GM18867 (cell line): ENCODE measurements around the gene RASSF5.

Experiments
- ATAC-seq: cut with Tn5 transposase; IDR thresholded peaks from one replicate; pipeline ENCODE4 v1.9.1; 2021; ENCODE audit warnings: mild to moderate bottlenecking, moderate library complexity; ENCODE audit not compliant: unreplicated experiment

RASSF5 gene

GRCh38 chr1:206496131-206496793 lies 11.1 kb upstream of the RASSF5 start:
- peak; percentile 60 for ATAC-seq

DNA sequence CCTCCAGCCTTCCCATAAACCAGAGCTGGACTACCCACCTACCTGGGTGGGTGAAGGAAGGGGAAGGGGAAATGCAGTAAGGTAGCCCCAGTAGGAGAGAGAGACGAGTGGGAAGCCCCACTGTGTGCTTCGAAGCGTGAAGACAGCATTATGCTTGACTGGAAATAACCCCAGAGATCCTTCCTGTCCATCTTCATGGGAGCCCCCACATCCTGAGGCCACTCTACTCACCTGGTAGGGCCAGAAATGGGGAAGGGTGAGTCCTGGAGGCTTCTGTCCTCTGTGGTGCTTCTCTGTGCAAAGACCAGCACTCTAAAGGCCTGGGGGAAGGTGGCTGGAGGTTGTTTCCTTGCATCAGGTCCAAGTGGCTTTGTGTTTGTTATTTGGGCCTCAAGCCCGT lies 10.0 kb upstream of the RASSF5 start:
- no peak for ATAC-seq

- ATAC-seq = no peak
Measured at GRCh38 chr1:206497774-206498173, 9.6 kb upstream of the RASSF5 start.

DNA sequence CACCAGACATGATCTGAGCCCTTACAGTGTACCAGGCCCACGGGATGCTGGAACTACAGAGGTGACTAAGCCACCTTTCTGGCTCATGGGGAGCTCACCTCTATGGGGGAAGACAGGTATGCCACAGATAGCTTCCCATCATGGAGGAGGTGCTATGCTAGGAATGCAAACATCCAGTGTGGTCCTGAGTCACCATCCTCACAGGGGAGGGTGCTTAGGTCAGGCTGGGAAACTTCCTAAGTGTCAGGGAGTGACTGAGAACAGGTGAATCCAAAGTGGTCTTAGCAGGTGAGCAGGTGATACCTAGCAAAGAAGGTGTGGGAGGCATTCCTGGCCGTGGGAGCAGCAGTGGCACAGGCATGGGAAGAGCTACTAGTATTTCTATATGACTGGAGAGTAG lies 8.6 kb upstream of the RASSF5 start:
- ATAC-seq = no peak

DNA sequence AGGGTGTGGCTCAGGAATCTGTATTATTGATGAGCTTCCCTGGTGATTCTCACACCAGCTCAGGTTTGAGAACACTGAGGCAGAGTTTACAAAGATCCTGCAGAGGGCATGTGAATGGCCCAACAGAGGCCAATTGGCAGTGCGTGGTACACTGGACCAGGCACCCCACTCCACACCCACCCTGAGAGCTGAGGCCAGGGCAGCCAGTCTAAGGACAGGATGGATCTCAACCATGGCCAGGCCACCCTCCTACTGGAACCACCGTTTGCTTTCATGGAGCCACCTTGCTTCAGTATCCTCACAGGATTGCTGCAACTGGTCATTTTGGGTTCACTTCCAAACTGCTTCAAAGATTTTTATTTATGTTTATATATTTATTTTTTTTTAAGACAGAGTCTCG lies 7.3 kb upstream of the RASSF5 start:
- ATAC-seq = no peak

DNA sequence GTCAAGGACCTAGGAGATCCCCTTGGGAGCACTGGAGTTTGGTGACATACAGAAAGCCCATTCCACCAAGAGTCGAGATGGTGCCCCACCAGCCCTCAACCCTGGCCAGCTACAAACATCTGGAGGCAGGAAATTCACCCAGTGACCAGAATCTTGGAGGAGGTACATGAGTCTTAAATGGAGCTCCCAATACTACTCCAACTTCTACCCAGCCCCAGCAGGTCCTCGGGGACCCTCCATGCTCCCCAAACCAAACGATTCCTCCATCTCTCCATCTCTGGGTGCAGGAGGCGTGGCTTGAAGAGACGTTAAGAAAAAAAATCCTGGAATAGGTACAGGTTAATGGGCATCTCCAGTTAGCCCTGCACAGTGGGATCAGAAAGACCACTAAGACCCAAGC lies 5.5 kb upstream of the RASSF5 start:
- ATAC-seq = no peak

DNA sequence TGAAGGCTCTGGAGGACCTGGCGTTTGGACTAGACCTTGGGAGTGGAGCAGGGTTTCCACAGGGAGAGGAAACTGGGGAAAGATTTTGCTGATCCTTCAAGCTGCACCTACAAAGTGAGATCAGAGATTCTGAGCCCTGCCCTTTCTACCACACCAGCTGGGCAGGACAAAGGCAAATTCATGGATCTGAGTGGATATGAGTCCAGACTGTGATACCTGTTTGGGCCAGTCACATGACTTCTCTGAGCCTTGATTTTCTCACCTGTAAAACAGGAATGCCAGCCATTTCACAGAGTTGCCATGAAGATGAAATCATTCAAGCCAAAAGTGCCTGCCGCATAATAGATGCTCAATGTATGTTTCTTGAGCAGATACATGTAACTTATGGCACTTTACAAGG lies 4.9 kb upstream of the RASSF5 start:
- no peak for ATAC-seq

GRCh38 chr1:206502812-206503211 lies 4.5 kb upstream of the RASSF5 start:
- no peak for ATAC-seq

DNA sequence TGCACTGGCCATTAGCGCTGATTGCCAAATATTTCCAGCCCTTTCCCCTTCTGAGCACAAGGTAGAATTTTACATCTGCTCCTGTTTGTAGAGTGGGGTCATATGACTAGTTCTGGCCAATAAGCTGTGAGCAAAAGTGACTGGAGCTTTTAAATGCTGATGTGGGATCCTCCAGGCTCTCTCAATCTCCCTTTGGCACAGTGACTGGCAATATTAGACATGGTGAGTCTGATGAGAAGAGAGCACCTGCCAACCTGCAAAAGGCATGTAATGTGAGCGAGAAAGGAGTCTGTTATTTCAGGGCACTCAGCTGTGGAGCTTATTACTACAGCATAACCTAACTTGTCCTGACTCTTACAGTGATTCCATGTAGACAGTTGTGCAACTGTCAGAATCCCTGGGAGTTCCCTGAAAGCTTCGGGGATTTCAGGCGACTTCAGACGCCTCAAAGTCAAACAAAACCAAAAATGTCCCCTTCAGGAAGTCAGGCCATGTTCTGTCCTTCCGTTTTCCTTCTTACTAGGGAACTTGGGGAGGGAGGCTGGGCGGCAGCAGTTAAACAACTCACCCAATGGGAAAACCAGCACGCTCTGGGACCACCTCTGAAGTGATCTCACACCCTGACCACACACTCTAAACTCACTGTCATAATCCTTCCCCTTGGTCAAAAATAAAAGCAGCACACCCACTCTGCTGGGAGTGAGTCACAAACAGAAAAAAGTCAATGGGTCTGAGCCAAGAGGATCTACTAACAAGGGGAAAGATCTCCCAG lies 3.6 kb upstream of the RASSF5 start:
- ATAC-seq = peak; percentile 50

DNA sequence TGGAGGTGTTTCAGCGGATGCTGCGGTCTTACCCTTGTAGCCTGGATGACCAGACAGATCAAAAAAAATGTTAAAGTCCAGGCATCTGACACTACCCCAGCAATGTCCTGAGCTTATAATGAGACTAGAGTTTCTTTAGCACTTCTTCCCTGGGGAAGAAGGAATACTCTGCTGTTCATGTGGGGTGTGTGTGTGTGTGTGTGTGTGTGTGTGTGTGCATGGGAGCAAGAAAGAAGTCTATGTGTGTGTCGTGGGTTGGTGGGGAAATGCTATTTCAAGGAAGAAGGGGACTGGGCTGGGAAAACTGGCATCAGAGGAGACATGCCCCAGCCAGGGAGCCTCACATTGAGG lies 3.0 kb upstream of the RASSF5 start:
- ATAC-seq = no peak

DNA sequence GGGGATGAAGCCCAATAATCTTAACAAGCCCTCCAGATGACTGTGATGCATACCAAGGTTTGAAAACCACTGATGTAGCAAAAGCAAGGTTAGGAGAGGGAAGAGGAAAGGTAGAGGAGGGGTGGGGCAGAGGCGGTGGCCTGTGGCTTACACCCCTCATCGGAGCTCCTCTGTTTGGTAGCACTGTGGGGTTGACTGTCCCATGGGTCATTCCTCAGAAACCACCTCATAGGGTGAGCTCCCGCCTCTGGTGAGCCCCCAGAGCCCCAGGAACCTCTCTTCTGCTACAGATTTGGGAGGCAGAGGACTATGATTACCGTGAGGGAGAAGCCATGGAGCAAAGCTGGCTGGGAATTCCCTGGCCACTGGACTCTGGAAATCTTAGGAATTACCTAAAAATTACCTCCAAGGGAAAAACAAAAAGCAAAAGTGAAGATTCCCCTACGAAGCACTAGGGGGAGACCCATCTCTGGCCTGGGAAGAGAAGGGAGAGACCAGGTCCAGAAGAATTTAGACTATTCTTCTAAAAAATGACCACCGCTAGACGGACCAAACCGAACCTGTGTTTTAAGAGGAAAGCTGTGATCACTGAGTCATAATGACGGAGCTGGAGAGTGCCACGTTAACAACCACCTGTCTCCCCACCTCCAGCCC lies 1.5 kb upstream of the RASSF5 start:
- ATAC-seq = no peak

GRCh38 chr1:206506405-206507283 lies 687 bp upstream of the RASSF5 start:
- ATAC-seq = peak; percentile 23

GRCh38 chr1:206508130-206508889 lies 979 bp downstream of the RASSF5 start:
- no peak for ATAC-seq

DNA sequence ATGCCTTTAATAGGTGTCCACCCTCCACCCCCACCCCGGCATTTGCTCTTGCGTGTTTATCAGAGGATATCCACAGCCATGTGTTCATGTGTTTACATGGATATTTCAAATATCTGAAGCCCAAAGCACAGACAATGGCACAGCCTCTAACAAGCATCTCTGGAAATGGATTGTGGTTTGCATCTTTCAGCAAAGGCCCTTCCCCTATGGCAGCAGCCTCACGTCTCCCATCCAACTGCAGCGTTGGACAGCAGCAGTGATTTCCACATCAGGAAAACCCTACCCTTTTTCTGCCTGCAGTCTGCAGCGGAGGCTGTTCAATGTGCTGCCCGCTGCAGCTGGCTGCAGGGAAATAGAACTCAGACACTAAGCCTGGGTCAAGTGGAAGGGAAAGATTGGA lies 1.6 kb downstream of the RASSF5 start:
- ATAC-seq = no peak

DNA sequence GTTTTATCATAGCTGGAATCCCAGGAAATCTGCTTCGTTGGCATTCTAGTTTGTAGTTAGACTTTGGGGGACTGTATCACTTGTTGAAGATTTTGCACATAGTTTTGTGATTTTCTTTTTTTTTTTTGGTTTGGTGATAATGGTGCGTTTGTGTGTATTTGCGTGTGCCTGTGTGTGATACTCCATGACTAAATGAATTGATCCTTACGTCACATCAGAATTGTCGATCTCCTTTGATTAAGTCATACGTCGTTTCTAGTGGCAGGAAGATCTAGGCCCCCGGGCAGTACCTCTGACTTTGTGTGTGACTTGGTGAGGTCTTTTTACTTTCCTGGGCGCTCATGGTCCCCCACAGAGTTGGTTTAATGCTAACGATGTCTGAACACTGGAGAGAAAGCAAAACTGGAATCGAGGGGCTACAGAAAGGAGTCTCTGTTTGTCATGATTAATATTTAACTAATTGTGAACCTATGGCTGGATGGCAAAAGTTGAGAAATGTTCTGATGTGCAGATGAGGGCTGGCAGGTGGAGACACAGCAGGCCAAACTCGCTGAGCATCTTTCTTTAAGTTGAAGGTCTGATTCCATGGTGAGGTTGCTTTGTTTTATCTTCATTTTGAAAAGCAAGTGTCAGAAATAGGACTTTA lies 2.4 kb downstream of the RASSF5 start:
- ATAC-seq = no peak

DNA sequence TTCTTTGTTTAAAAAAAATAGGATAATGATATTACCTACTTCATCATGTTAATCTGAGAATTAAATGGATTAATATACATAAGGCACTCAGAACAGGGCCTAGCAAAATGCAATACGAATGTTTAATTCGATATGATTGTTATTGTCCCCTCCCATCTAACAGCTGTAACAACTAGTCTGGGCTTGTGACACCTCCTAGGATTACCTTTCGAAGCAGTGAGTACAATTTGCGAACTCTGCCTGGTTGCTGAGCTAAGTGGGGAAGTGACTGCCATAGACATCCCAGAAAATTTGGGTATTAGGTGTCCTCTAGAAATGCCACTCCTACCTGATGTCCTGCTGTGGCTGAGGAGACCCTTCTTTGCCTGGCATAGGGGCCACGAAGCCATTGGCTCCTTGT lies 3.0 kb downstream of the RASSF5 start:
- no peak for ATAC-seq

DNA sequence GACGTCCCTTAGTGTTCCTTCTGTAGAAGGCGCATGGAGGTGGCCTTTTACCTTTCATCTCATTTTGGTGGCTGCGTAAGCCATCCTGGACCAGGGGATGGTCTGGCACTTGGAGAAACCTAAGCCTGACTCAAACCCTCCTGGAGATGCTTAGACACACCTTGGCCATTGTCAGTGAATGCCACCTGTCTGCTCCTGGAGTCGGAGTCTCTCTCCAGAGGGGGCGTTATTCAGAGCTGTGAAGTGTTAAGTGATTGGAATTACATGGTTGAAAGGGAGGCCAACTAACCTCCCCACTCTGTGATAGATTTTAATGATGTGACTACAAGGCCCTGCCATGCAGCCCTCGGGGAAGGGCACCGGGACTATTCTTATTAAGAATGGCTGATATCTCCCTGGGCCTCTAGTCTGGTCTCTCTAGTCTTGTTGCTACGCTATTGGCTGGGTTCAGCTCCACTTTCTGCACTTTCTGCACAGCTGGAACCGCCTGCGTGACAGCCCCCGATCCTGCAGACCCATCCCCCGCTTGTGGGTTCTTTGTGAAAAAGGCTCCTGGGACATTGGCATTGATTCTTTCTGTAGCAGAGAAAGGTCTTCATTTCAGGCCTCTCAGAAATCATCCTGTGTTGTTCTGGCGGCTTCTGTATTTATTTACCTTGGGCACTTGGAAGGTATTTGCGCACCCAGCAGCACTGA lies 4.2 kb downstream of the RASSF5 start:
- no peak for ATAC-seq

- no peak for ATAC-seq
Measured at GRCh38 chr1:206512058-206512850, 4.9 kb downstream of the RASSF5 start.

DNA sequence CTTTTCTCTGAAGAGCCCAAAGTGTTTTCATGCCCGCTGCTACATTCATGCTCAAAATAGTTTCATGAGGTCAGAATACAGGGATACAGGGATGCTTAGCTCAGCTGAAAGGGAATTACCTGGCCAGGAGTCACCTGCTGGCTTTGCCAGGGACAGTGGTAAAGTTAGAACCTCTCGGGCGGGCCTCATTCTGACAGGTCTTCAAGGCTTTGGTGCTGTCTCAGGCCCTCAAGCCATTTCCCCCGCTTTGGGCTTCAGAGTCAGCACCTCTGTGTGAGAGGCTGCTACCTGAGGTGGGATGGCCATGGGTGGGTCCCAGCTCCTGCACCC lies 5.5 kb downstream of the RASSF5 start:
- ATAC-seq = no peak
